Activated gamma-delta T cell treated with anti-CD3 and anti-CD28 coated beads, Interleukin-2, amount 50 U/mL, for 16 hours (primary cell): ENCODE data around the gene MAVS.
"Not testable (repeated sequence)": the region's sequence is repeated elsewhere in the genome, so short reads cannot be mapped to it uniquely, and the experiment has no call there.

ENCODE experiments used
- DNase-seq: peaks from one replicate; pipeline ENCODE4 v3.0.0-alpha.2; 2020; ENCODE audit warnings: low read depth

MAVS gene

DNA sequence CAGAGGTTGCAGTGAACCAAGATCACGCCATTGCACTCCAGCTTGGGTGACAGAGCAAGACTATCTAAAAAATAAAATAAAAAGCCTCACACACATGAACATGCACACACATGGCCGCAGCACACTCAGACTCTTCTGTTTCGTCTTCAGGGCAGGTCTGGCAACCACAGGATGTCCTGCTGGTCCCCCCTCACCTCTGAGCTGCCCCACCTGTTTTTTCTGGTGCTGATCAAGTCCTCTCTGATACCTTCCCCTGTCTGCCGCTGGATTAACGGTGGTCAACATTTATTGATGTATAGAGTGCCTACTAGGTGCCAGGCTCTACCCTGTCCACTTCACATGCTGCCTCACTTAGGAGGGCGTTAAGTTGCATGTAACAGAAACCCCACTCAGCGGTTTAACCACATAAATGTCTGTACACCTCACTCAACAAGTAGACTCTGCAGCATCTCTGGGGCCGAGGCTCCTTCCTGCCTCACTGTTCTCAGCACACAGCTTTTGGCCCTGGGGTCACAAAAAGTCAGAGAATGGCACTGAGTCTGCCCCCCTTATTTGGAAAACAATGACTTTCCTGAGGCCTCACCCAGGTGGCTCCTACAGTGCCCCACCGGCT is 30.8 kb upstream of the MAVS start:
- DNase-seq = no peak

DNA sequence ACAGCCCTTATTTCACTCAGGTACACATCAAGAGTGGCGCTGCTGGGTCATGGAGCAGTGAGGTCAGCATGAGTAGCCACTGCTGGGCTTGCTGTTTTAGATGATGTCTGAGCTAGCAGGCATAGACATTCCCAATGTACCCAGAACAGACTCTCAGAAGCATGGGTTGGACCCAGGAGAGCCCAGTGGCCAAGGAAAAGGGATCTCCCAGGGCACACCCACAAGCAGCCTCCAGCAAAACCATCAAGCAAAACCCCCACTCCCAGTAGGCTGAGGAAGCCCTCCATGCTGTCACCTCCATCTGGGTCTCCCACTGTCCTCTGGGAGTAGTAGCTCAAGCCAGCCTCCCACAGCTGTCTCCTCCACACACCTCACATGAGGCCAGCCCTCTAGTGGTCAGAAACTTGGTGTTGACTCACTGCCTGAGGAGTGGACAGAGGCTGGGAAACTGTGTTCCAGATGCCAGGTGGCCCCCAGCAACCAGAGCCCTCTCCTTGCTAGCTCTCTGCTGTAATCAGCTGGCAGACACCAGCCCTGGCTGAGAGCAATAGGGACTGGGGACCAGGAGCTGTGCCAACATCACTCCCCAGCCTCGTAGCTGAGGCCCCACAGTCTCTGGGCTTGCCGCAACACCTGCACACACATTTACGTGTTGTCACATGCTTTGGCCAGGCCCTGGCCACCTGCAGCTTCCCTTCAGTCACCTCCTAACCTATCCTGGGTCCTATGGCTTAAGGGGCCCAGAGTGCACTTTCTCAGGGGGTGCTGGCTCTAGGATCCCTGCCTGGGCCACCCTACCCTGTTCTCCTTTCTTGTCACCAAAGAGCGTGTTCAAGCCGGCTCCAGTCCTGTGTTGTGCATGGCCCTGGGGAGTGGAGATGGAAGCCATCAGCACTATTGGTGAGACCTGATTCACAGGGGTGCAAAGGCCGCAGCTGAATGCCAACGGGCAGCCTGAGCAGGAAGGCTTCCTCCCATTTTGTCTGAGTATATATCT is 28.2 kb upstream of the MAVS start:
- no peak for DNase-seq

DNA sequence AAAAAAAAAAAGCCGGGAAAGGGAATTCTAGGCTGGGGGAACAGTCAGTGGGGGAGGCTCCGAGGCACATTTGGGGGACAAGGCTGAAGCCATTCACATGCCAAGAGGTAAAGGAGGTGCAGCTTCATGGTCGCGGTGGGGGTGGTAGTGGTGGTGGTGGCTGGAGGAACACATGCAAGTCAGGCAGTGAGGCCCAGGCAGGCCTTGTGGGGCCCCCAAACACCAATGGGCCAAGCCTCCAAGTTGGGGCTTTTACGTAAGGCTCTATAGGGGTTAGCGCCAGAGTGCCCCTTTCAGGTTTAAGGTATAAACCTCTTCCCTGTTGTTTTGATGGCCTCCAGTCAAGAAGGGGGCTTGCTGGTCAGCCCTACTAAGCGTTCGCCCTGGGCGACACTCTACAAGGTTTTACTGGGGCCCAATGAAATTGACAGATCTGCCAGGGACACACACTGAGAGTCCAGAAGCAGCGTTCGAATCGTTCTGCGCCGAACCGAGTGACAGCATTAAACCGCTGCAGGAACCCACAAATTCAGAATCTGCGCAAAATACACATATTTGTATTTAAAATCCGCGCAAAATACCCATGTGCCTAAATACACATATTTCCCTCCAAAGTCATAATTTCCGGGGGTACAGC is 27.1 kb upstream of the MAVS start:
- DNase-seq = no peak

DNA sequence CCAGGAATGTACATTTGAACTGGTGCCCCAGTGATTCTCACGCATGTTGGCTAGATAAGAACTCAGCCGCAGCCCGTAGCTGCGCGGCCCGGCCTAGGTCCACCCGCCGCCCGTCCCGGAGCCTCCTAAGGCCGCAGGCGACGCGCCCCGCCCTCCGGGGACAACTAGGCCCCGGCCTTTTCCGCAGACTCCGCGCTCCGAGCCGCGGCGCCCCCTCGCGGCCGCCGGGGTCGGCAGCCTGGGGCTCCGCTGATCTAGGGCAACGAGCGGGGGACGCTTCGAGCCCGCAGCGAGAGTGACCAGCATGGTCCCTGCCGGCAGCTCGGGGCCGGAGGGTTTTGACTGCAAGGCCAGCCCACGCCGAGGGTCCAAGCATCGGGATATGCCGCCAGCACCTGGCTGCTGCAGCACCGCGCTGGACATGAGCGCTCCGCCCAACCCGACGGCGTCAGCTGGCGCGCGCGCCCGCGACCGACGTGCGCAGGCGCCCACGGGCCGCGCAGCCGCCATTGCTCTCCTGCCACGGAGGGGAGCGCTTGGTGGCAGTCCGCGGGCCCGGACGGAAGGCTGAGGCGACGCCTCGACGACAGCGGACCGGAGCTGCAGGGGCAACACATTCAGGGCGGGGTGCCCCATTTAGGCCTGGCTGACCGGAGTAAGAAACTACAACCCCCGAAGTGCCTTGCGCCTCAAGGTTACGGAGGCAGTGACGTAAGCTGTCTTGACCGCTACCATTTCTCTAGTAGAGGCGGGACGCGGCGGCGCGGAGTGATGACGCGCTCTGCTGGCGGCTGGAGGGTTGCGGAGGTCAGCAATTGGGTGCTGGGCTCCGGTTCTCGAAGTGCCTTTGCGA is 26.4 kb upstream of the MAVS start, which contains the start of gene AP5S1:
TSS of gene AP5S1 (plus strand) at position 500 of the 853 bp plus-strand sequence. CDS start 1,571 bp downstream, outside the sequence.
- peak; percentile 86 for DNase-seq

DNA sequence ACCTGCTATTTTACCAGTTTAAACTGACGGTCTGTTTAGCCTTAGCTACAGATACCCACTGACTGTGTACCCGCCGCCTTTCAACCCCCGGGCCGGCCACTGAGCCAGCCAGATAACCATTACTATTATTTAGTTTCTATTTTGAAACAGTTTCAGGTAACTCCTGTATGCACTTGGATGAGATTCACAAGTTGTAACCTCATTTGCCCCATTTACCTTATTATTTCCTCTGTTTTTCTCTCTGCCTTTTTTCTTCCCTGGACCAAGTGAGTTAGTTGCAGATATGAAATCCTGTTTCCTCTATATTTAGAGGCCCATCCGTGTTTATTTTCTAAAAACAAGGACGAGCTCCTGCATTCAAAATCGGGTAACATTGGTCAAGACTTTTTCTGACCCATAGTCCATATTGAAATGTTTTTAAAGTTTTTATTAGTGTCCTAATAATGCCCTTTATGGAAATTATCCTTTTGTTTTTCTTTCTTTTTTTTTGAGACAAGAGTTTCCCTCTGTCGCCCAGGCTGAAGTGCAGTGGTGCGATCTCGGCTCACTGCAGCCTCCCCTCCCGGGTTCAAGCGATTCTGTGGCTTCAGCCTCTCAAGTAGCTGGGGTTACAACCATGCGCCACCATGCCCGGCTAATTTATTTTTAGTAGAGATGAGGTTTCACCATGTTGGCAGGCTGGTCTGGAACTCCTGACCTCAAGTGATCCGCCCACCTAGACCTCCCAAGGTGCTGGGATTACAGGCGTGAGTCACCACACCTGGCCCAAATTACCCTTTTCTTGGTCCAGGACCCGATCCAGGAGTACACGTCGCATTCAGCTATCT is 25.5 kb upstream of the MAVS start:
- no peak for DNase-seq

DNA sequence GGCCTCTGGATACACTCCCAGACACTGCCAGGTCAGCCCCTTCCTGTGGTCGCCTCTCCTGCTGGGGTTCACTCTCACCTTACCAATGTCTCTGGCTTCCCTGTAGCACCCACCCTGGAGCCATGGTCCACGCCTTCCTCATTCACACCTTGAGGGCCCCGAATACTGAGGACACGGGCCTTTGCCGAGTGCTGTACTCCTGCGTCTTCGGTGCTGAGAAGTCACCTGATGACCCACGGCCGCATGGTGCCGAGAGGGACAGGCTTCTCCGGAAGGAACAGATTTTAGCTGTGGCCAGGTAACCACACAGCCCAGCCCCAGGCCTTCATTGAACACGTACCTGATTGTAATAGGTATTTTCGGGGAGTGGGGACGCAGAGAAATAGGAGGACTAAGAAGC is 24.6 kb upstream of the MAVS start:
- no peak for DNase-seq

DNA sequence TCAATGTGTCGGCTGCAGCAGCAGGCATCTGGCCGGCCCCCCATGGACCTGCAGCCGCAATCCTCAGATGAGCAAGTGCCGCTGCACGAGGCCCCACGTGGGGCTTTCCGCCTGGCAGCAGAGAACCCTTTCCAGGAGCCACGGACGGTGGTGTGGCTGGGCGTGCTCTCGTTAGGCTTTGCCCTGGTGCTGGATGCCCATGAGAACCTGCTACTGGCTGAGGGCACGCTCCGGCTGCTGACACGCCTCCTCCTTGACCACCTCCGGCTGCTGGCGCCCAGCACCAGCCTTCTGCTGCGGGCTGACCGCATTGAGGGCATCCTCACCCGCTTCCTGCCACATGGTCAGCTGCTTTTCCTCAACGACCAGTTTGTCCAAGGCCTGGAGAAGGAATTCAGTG is 22.8 kb upstream of the MAVS start:
- DNase-seq = no peak

DNA sequence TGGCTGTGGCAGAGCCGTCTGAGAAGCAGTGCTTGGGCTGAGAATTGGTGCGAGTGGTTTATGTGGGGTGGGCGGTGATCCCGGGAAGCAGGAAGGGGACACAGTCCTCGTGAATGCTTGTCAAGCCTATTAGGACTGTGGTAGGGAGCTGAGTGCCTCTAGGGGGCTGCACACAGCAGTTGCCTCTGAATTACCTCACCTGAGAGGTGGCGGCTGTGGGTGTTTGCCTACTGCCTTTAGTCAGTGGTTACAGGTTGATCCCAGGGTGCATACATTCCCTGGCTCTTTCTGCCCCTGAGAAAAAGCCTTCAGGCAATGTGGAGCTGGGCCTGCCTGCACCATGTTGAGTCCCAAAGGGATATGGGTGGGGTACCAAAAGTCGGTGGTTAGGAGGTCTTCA is 21.1 kb upstream of the MAVS start:
- DNase-seq = no peak

DNA sequence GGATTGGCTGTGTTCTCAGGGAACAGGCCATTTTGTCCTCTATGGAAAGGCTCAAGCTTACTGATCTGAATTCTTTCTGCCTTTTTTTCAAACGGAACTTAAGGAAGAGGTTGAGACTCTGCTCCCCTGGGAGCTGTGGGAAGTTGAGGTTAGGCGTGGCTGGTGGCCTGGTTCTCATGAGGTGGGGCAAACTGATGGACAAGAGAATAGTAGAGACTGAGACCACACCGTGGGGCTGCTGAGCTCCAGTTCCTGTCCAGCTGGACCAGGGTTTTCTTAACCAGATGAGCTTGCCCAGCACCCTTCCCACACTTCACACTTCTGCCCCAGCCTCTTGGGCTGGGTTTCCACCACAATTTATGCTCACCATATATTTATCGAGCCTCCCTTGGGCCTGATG is 20.2 kb upstream of the MAVS start:
- no peak for DNase-seq

DNA sequence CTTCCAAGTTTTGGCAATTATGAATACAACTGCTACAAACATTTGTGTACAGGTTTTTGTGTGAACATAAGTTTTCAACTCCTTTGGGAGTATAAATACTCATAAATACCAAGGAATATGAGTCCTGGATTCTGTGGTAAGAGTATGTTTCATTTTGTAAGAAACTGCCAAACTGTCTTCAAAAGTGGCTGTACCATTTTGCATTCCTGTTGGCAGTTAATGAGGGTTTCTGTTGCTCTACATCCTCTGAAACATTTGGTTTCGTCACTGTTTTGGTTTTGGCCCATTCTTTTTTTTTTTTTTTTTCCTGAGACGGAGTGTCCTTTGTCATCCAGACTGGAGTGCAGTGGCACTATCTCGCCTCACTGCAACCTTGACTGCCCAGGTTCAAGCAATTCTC is 17.8 kb upstream of the MAVS start:
- no peak for DNase-seq

DNA sequence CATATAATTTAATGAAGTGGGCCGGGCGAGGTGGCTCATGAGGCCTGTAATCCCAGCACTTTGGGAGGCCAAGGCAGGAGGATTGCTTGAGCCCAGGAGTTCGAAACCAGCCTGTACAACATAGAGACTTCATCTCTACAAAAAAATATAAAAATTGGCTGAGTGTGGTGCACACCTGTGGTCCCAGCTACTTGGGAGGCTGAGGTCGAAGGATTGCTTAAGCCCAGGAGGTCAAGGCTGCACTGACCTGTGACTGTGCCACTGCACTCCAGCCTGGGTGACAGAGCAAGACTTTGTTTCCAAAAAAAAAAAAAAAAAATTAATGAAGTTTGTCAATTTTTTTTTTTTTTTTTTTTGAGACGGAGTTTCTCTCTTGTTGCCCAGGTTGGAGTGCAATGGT is 16.7 kb upstream of the MAVS start:
- not testable (repeated sequence) for DNase-seq

DNA sequence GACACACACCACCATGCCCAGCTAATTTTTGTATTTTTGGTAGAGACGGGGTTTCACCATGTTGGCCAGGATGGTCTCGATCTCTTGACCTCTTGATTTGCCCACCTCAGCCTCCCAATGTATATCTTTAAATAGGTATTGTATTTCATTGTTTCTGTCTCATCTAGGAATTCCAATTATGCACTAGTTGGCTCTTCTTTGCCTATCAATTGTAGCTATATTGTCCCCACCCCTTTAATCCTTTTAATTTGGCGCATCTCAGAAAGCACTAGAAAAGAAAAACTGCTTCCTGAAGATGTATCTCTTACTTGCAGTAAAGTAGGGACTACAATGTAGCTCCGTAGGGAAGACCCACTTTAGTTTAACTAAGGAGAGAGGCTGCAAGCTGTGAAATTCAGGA is 10.5 kb upstream of the MAVS start:
- DNase-seq = no peak

DNA sequence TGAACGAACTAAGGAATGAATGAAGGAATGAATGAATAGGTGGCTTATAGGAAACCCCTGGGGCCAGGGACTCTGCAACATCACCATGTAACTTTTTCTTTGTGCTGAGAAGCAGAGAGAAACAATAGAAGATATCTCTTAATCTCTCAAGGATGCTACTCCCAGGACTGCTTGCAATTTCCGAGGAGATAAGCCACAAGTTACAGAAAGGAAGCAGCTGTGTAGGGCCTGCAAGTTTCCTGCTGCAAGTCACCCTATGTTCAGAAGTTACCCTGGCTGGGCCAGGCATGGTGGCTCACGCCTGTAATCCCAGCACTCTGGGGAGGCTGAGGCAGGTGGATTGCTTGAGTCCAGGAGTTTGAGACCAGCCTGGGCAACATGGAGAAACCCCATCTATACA is 7.3 kb upstream of the MAVS start:
- no peak for DNase-seq

DNA sequence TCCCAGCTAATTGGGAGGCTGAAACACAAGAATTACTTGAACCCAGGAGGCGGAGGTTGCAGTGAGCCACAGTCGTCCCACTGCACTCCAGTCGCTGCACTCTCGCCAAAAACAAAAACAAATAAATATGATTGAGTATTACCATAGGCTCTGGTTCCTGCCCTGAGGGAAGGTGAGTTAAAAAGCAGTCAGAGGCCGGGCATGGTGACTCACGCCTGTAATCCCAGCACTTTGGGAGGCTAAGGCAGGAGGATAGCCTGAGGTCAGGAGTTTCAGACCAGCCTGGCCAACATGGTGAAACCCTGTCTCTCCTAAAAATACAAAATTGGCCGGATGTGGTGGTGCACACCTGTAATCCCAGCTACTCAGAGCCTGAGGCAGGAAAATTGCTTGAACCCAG is 6.4 kb upstream of the MAVS start:
- not testable (repeated sequence) for DNase-seq

DNA sequence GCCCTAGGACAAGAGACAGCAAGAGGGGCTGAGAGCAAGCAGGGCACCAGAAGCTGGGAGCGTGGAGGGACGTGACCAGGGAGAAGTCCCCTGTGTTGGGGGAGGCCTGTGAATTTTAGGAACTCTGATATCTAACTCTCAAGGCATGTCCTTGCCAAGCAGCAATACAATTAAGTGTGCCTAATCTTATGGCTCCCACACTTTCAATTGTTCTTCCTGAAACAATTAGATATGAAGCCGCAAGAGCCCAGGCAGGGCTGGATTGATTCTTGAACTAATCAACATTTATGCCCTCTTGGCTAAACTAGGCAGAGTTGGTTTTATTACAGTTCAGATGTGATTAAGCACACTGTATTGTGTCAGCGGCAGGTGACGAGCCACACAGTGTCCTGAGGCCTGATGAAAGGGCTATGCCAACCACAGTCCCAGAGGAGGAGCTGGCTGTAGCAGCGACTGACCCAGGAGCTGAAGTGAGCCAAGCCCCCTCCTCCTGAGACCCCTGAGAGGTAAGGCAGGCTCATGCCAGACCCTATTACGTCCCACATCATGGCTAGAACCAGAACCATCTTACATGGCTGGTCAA is 4.2 kb upstream of the MAVS start:
- DNase-seq = no peak

DNA sequence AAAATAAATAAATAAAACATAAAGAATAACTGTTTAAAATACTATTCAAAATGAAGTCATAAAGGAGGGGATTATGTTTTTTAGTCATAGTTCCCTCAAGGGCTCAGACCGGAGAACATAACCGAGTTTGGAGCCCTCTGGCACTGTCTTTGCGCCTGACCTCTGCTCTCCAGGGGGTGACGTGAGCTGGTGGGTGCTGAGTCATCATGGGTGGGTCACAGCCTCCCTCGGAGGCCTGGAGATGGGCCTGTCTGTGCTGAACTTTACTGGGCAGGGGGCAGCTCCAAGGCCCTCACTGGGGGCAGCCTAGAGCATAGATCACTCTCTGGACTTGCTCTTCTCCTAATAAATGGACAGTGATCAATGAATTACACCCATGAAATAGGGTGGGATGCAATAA is 3.1 kb upstream of the MAVS start:
- no peak for DNase-seq

DNA sequence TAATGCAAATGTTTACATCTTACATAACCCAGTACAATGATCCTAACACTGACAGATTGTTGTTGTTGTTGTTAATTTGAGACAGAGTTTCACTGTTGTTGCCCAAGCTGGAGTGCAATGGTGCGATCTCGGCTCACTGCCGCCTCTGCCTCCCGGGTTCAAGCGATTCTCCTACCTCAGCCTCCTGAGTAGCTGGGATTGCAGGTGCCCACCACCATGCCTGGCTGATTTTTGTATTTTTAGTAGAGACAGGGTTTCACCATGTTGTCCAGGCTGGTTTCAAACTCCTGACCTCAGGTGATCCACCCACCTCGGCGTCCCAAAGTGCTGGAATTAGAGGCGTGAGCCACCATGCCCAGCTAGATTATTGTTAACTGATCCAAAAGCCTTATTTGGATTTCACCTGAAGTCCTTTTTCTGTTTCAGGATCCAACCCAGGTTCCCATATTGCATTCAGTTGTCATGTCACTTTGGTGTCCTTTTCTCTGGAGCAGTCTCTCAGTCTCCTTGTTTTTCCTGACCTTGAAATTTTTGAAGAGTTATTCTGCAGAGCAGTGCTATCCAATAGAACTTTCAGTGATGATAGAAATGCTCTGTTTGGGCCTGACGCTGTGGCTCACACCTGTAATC is 2.5 kb upstream of the MAVS start:
- DNase-seq = not testable (repeated sequence)

DNA sequence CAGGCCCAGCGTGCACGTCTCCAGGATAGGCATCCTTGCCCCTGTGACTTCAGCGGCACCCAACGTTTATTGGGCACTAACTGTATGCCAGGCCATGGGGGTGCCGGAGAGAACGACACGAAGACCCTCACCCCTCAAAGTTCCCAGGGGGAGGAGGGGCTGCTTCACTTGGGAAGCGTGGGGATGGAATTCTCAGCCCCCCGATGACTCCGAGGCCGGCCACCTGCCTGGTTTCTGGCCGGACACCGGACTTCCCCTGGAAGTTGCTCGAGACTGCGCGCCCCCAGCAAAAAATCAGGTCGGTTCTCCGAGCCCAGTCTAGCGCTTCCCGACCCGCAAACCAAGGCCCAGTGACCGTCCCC is 275 bp upstream of the MAVS start:
- no peak for DNase-seq

DNA sequence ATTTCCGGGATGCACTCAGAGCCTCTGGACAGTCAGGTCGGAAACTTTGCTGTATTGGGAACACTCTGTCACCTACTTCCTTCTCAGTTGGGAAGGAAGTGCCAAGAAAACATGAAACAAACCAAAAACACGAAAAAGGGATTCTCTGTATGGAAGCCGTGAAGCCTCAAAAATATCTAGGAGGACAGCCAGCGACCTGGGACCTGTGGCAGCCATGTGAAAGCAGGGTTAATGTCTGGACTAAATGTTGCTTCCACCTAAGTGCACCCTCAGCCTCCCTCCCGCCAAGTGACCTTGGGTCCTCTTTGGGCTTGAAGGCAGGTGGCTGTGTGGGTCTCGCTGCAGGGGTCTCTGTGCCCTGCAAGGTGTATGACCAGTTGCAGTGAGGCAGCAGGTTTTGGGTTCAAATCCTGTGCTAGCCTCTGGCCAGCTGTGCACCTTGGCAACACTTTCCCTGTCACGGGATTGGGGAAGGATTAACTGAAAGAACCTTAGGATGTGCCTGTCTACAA is 851 bp downstream of the MAVS start:
- DNase-seq = no peak

DNA sequence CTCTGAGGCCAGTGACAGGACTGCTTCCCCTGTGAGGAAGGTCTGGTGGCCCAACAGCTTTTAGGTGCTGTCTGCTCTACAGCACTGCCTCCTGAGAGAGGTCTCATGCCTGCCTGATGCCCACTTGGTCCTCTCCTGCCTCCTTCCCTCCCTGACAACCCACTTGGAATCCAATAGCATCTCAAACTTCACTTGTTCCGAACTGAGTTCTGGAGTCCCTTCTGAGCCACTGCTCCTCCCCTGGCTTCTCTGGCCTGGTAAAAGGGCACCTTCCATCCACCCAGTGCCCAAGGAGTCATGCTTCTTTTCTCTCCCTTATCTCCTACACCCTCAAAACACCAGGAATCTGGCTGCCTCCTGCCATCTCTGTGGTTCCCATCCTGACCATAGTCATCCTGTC is 1.9 kb downstream of the MAVS start:
- no peak for DNase-seq
